NCI-H2196 treated with DMSO at 0.1 percent for 48 hours (cell line): ENCODE measurements around the gene OTOP3.
"Not testable (repeated sequence)": the region's sequence is repeated elsewhere in the genome, so short reads cannot be mapped to it uniquely, and the experiment has no call there.

Experiments used
- DNase-seq: peaks from one replicate; lab custom pipeline; 2025; ENCODE audit not compliant: unreplicated experiment; lab: John Stamatoyannopoulos, UW

OTOP3 gene, protein sequence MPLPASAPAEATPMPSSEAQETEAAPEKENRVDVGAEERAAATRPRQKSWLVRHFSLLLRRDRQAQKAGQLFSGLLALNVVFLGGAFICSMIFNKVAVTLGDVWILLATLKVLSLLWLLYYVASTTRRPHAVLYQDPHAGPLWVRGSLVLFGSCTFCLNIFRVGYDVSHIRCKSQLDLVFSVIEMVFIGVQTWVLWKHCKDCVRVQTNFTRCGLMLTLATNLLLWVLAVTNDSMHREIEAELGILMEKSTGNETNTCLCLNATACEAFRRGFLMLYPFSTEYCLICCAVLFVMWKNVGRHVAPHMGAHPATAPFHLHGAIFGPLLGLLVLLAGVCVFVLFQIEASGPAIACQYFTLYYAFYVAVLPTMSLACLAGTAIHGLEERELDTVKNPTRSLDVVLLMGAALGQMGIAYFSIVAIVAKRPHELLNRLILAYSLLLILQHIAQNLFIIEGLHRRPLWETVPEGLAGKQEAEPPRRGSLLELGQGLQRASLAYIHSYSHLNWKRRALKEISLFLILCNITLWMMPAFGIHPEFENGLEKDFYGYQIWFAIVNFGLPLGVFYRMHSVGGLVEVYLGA

DNA sequence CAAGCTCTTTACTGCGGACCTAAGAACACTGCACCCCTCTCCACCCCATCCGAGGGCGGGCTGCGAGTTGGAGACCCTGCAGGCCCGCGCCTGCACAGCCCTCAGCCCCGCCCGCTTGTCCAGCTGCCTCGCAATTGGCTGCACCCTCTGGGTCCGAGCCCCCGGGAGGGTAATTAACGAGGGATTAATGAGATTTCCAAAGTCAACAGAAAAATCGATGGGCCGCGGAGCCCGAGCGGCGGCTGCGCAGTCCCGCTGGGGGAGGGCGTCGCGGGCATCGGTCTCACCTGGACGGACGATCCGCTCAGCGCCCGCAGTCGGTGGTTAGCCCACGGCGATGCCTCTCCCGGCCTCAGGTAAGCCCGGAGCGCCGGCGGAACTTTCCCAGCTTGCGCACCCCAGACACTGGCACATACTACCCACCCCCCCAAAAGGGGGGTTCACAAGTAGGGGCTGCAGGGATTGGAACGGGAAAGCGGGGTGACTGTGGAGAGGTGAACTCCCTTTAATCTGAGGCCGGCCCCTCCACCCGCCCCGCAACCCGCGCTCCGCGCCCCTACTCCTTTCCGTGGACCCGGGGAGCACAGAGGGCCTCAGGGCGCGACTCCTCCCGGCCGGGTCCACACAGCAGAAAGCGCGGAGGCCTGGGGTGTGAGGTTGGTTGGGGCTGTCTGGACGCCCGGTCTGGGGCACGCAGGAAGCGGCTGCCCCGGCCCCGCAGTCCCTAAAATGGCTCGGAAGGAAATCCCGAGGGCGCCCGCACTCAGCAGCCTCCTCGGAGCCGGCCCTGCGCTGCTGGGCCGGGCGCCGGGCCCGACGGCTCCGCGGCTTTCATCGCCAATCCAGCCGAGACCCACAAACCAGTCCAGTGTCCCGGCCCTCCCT is at the start of gene OTOP3:
Gene OTOP3 (plus strand): TSS at position 314 of the 885 bp plus-strand sequence. CDS start 24 bp downstream, at position 338.
- no peak for DNase-seq

DNA sequence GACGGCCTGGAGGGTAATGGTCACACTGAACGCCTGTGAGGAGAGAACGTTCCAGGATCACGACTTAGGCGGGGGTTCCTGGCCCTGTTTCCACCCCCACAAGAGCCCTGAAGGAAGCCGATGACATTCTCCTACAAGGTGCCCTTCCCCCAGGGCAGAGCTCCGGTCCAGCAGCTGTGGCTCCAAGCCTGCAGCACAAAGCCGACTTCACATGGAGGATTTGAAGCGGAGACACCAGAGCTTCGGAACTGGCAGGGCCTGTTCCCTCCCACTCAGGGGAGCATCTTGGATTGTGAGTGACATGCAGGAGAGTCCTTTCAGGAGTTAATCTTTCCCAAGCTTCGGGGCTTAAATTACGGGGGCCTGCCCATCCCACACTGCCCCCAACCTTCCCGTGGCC is 47.2 kb upstream of the OTOP3 start:
- no peak for DNase-seq

DNA sequence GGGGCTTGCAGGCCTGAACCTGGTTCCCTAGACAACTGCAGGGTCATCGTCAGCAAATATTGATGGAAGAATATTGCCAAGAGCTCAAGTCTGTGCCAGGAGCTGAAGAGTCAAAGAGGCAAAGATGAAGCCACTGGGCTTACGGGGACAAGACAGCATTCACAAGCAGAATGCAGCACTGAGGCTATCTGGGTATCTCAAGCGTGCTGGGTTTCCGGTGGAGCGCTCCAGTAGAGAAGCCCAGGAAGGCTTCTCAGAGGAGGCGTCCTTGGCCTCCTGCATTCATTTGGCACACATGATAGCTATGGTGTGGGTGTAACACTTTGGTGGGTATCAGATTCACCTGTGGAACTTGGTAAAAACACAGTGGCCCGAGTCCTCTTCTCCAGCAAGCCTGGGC is 45.1 kb upstream of the OTOP3 start:
- no peak for DNase-seq

DNA sequence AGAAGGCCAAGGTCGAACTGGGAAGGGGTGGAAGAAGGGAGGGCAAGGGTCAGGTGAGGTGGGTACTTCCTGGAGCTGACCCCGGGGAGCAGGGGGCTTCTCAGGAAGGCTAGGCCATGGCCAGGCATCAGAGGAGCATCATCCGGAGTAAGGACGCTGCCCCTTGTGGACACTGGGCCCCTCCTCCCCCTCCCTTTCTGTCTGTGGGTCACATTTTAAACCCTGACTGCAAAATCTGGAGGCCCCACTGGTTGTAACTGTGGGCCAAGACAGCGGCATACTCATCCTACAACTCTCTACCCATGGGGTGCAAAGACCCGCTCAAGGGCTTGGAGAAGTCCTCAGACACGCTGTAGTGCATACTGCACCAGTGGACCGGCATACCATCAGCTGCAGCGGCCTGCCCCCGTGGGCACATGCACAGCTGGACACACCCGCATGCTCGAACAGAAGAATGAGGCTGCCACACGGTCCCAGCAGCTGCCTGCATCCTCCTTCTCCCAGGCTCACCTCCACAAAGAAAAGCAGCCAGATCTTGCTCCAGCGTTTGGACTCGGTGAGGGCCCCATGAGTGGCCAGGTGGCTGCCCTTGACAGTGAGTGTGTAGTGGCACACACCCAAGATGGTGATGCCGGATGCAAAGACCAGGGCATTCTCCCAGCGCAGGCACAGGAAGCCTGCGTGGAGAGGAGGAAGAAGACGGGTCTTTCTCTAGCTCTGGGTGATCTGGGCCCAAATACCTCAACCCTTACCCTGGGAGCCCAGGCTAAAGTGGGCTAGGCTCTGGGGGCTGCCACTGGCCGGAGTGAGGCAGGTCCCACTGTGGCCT is 43.5 kb upstream of the OTOP3 start:
- DNase-seq, result no peak

DNA sequence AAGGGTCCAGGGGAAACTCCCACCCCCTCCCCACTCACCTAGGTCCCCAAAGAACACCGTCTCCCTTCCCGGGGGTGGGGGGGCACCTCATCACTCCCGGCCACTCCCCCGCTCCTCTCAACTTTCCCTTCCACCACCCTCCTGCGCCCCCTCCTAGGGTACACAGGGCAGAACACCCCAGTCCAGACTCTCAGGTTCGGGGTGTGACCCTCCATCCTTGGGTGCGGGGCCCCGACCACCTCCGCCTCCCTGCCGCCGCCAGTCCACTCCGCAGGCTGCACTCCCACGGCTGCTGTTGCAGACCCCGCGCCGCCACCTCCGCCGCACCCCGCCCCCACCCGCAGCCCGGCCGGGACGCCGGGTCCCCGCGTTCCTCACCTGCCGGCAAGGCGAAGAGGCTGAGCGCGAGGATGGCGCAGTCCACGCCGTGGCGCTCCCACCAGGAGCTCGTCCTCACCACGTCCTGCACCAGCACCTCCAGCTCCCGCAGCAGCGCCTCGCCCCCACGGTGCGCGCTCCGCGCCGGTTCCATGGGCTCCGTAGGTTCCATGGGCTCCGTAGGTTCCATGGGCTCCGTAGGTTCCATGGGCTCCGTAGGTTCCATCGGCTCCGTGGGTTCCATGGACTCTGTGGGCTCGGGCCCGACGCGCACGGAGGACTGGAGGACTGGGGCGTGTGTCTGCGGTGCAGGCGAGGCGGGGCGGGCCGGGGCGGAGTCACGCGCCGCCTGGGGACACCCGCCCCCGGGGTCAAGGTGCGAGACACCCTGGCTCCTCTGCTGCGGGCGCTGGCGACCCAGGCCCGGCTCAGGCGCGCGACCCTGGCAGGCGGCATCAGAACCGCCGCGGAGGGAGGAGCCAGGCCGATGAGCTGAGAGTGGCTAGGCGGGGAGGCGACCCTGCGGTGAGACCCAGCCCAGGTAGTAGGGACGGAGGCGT is 42.5 kb upstream of the OTOP3 start, which contains the start of gene FADS6:
Gene FADS6 (minus strand): TSS at position 660 of the 938 bp plus-strand sequence. CDS start 38 bp downstream, at position 622.
- DNase-seq, result no peak

DNA sequence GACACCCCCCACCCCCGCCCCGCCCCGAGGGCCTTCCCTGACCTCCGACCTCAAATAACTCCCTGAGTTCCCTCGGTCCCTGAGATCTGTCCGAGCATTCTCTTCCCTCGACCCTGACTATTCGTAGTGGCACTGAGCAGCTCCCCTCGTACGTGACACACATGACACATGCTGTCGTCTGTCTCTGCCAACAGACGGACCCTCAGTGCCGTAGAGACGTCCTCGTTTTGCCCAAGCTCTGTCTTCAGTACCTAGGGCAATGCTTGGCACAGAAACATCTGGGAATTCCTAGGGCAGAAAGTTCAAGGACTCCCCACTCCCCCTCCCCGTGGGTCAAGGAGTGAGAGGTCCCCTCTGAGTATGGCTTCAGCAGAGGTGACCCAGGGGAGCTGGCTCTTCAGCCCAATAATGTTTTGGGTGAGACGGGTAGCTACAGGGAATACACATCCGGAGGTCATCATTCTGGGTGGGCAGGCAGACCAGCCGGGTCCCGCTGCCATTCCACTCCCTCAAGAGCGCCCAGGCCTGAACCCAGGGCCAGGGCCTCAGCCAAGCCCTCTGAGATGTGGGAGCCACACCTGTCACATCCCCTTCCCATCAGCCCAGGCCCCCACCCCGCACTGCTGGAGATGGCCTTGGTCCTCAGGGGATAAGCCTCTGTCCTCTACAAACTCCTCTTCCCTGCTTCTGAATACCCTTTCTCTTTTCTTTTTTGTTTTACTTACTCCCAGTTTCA is 41.6 kb upstream of the OTOP3 start:
- DNase-seq, result no peak

DNA sequence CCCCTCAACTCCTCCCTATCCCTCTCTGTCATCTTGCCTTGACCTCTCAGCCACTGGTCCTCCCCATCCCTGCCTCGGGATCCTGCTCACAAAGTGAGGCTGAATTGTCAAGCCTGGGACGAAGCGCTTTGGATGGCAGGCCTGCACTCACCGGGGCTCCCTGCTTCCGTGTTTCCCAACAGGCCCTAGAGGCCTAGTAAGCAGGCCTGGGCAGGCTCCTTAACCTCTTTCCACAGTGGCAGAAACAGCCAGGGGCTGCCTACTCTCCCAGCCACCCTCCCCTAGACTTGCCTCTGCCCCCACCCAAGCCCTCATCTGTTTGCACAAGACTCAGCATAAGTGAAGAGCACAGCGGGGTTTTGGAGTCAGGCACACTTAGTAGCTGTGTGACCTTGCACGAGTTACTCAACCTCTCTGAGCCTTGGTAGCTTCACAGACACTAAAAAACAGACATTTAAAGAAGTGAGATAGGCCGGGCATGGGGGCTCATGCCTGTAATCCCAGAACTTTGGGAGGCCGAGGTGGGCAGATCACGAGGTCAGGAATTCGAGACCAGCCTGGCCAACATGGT is 37.2 kb upstream of the OTOP3 start:
- no peak for DNase-seq

DNA sequence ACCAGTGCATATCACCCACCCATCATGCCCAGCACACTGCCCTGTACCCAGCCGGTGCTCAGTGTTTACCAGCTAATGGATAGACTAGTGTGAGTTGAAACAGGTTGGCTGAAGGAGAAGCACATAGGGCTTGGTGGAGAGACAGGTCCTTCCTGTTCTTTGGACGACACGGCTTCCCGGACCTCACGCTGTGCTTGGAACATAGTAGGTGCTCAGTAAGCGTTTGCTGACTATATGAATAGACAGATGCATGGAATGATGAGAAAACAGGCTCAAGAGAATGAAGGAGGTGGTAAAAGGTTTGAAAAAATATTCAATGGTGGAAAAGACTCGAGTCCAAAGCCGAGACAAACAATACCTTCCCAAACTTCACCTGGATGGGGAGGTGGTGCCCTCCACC is 35.5 kb upstream of the OTOP3 start:
- no peak for DNase-seq

DNA sequence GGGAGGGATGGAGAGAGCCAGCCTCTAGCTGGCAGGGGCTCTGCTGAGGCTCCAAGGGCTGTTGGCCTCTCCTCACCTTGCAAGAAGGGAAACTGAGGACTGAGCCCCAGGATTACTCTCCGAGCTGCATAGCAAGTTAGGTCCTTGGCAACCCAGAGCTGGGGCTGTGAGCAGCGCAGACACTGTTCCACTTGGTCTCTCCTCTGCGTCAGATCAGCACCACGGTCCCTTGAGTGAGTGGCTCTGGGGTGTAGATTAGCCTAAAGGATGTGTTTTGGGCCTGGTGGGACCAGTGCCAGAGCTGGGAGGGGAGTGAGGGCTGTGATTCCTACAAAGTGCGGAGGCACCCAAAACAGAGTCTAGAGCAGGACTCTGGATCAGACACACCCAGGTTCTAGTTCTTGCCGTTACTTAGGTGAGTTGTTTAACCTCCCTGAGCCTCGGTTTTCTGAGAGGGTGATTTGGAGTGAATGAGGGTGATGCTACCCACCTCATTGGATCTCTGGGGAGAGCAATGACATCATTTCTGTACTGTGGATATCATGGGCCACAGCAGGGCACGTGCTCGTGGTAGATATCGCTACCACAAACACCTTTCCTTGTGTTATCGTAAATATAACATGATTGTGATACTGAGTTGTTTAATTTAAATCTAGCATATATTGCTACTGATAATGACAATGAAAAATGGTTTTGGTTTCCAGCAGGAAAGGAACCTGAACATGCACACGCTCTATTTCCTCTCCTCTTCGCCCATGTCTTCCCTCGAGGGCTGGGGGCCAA is 34.2 kb upstream of the OTOP3 start:
- DNase-seq, result no peak

DNA sequence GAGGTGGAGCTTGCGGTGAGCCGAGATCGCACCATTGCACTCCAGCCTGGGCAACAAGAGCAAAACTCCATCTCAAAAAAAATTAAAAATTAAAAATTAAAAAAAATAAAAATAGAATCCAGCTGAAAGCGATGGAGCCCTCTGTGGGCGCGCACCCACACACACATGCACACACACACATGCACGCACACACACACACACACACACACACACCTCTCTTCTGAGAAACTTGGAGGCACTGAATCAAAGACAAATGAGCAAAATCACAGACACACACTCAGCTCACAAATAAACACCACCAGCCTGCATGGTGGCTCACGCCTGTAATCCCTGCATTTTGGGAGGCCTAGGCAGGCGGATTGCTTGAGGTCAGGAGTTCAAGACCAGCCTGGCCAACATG is 32.7 kb upstream of the OTOP3 start:
- no peak for DNase-seq

DNA sequence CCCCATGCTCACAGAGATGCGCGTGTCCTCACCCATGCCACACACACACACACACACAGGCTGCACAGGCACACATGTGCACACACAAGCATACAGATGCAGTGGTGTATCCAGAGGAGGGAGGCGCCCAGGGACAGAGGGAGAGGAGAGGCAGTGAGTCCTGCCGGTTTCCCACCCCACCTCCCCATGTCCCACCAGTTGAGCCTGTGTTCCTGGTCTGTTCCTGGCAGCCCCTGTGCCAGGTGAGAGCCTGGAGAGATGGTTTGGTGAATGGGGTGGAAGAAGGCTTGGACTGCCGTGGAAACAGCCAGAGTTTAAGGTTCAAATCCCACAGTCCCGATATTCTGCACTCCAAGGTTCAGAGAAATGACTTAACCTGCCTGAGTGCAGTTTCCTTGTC is 32.0 kb upstream of the OTOP3 start:
- no peak for DNase-seq

DNA sequence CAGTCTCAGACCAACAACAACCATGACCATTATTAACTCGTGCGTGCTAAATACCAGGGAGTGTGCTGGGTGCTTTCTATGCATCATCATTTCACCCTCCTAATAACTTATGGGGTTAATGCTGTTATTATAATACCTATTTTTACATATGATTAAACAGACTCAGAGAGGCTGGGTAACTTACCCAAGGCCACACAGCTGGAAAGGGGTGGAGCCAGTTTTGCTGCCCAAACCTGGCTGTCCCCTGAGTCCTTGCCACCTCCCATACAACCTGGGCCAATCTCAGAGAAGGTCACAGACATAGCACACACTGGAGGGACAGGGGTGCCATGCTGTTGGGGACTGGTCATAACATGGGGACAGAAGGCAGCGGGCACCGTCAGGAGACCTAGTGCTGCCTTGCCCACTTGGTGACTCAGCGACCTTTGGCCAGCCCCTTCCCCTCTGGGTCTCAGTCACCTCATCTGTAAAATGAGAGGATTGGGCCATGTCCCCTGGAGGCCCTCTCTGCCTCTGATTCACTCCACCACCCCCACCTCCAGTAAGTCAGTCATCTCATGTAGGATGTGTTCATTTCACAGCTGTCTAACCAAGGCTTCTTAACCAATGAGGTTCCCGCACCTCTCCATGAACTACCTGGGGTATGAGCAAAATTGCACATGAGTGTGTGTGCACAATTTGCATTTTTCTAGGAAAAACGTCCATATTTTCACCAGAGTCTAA is 30.9 kb upstream of the OTOP3 start:
- DNase-seq, result no peak

DNA sequence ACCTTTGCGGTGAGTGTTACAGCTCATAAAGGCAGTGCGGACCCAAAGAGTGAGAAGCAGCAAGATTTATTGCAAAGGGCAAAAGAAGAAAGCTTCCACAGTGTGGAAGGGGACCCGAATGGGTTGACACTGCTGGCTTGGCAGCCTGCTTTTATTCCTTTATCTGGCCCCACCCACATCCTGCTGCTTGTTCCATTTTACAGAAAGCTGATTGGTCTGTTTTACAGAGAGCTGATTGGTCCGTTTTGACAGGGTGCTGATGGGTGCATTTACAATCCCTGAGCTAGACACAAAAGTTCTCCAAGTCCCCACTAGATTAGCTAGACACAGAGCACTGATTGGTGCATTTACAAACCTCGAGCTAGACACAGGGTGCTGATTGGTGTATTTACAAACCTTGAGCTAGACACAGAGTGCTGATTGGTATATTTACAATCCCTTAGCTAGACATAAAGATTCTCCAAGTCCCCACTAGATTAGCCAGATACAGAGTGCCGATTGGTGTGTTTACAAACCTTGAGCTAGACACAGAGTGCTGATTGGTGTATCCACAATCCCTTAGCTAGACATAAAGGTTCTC is 29.4 kb upstream of the OTOP3 start:
- not testable (repeated sequence) for DNase-seq

DNA sequence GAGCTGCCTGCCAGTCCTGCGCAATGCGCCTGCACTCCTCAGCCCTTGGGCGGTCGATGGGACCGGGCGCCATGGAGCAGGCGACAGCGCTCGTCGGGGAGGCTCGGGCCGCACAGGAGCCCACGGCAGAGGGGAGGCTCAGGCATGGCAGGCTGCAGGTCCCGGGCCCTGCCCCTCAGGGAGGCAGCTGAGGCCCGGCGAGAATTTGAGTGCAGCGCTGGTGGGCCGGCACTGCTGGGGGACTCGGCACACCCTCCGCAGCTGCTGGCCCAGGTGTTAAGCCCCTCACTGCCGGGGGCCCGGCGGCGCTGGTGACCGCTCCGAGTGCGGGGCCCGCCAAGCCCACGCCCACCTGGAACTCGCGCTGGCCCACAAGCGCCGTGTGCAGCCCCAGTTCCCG is 28.7 kb upstream of the OTOP3 start:
- no peak for DNase-seq

DNA sequence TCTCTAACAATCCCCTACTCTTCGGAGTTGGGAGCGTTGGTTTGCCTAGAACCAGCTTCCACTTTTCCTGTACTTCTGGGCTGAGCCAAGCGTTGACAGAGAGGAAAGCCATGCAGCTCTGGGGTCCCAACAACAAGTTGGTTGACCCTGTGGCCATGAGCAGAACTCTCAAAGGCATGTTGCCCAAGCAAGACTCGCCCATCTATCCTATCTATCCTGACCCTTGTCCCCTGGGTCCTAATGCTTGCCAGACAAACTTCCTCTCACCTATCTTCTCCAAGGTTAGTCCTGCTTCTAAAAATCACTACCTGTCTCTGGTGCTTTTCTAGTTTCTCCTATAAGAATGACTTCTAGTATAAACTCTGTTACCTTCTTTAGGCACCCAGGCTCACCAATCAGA is 26.6 kb upstream of the OTOP3 start:
- not testable (repeated sequence) for DNase-seq

DNA sequence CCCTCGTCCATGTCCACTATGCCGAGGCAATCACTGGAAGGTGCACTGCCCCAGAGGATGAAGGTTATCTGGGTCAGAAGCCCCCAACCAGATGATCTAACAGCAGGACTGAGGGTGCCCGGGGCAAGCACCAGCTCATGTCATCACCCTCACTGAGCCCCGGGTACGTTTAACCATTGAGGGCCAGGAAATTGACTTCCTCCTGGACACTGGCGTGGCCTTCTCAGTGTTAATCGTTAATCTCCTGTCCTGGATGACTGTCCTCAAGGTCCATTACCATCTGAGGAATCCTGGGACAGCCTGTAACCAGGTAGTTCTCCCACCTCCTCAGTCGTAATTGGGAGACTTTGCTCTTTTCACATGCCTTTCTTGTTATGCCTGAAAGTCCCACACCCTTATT is 24.3 kb upstream of the OTOP3 start:
- not testable (repeated sequence) for DNase-seq
